GM12878 (cell line): ENCODE measurements around the gene ANKDD1B. TPM values are rescaled to one million over a fixed set of nuclear protein-coding genes. Genes with fewer than 3 reads are reported as not detected.

ENCODE experiments used
- ATAC-seq: fragments of 200-7000 bp; cut with Tn5 transposase; 3 replicates; pipeline ENCODE4 v1.9.1; 2020; ENCODE audit warnings: mild to moderate bottlenecking, moderate library complexity
- BruUV-seq: library from RNA; stranded (reverse); fragments of 400-500 nt; replicated peaks from 2 replicates; lab custom pipeline; 2021; lab: Mats Ljungman, UMichigan
- CTCF ChIA-PET: fragments of 300-600 bp; sonication (Branson Sonifier 250); formaldehyde crosslinking; extraction: SDS; loops from one replicate; lab custom pipeline; 2021; ENCODE audit warnings: inconsistent platforms; lab: Yijun Ruan, JAX
- POLR2A ChIA-PET: fragments of 350-600 bp; formaldehyde crosslinking; extraction: SDS; loops from one replicate; lab custom pipeline; 2021; ENCODE audit warnings: inconsistent platforms; lab: Charles Lee
- RAD21 ChIA-PET: fragments of 300-600 bp; sonication (Branson Sonifier 250); formaldehyde crosslinking; loops from one replicate; lab custom pipeline; 2023; ENCODE audit warnings: antibody characterized with exemption; ENCODE audit not compliant: unreplicated experiment; lab: Charles Lee
- SMC1A ChIA-PET: fragments of 300-600 bp; sonication (Branson Sonifier 250); formaldehyde crosslinking; loops from one replicate; lab custom pipeline; 2023; ENCODE audit not compliant: unreplicated experiment, uncharacterized antibody; lab: Charles Lee
- DNase-seq: peaks from one replicate; pipeline ENCODE4 v3.0.0-alpha.2; 2011; ENCODE audit warnings: low read depth, low spot score
- FAIRE-seq: peaks from 3 replicates; lab custom pipeline; 2011; peaks lifted over from hg19 to GRCh38; lab: Jason Lieb, UNC
- H2AFZ ChIP-seq: 2 replicates; pipeline ENCODE4 v1.6.0; 2011; ENCODE audit warnings: low read depth, low read length, control low read depth; ENCODE audit not compliant: control insufficient read depth
- H3K27ac ChIP-seq: 2 replicates; pipeline ENCODE4 v1.5.1; 2011; ENCODE audit warnings: control low read depth; ENCODE audit not compliant: control insufficient read depth, insufficient read depth
- H3K27me3 ChIP-seq, 2 experiments: replicated peaks in 1 of 2; 2 replicates each; pipeline versions ENCODE4 v1.6.0 to v1.6.1; 2011; ENCODE audit warnings: low read length in 1 of 2; ENCODE audit not compliant: control insufficient read depth in 2 of 2, insufficient read depth in 2 of 2
- H3K36me3 ChIP-seq, 2 experiments: 2 replicates each; pipeline ENCODE4 v1.5.1; 2011; ENCODE audit warnings: low read length in 1 of 2; ENCODE audit not compliant: control insufficient read depth in 2 of 2, insufficient read depth in 2 of 2
- H3K4me1 ChIP-seq: 2 replicates; pipeline ENCODE4 v1.6.1; 2011; ENCODE audit warnings: mild to moderate bottlenecking, low read length, moderate library complexity, mixed read lengths; ENCODE audit not compliant: control insufficient read depth, insufficient read depth
- H3K4me2 ChIP-seq: 2 replicates; pipeline ENCODE4 v1.6.0; 2011; ENCODE audit warnings: control low read depth; ENCODE audit not compliant: control insufficient read depth, insufficient read depth
- H3K4me3 ChIP-seq: fragments of 200-600 bp; sonication (generic); 2 replicates; pipeline ENCODE4 v1.5.1; 2016
- H3K79me2 ChIP-seq: 2 replicates; pipeline ENCODE4 v1.6.0; 2011; ENCODE audit warnings: low read length; ENCODE audit not compliant: control insufficient read depth, insufficient read depth
- H3K9ac ChIP-seq: 2 replicates; pipeline ENCODE4 v1.8.0; 2011; ENCODE audit warnings: low read length, control low read depth, mixed read lengths; ENCODE audit not compliant: control insufficient read depth, insufficient read depth
- H3K9me3 ChIP-seq: replicated peaks from 3 replicates; pipeline ENCODE4 v1.5.1; 2011; ENCODE audit warnings: mild to moderate bottlenecking, low read length; ENCODE audit not compliant: control insufficient read depth, insufficient read depth
- H4K20me1 ChIP-seq: 2 replicates; pipeline ENCODE4 v1.6.0; 2011; ENCODE audit not compliant: control insufficient read depth, insufficient read depth
- EED ChIP-seq: sonication (generic); IDR thresholded peaks from 2 replicates; pipeline ENCODE4 v1.6.1; 2016; ENCODE audit warnings: antibody characterized with exemption, low read depth
- WGBS: methylation state at CpG from one replicate; pipeline ENCODE4 v1.1.6; 2016; ENCODE audit warnings: low lambda C conversion rate; ENCODE audit not compliant: insufficient replicate concordance, insufficient coverage; ENCODE audit errors: missing lambda C conversion rate; 5-methylcytosine and 5-hydroxymethylcytosine counted together
- in situ Hi-C: fragments of 300-500 bp; cut with MboI; formaldehyde crosslinking; loops from 9 replicates; pipeline ENCODE4 v1.14.3; 2018; ENCODE audit warnings: mixed read lengths
- intact Hi-C: fragments of 100-400 bp; cut with micrococcal nuclease; formaldehyde crosslinking; loops from one replicate; pipeline ENCODE4 v1.14.2; 2022; ENCODE audit not compliant: unreplicated experiment
- polyA plus RNA-seq, 11 experiments: library from polyadenylated mRNA; depleted of rRNA in 4 of 11; unstranded in 6 of 11; stranded (reverse) in 5 of 11; fragments of >200 nt; fragmentation: Nextera tagmentation in 4 of 11; fragmentation: Illumina TruSeq in 1 of 11; extraction: Ambion mirVana in 4 of 11; extraction: Trizol in 1 of 11; gene quantifications; 1 replicate in 1 of 11; 2 replicates in 10 of 11; pipeline versions ENCODE4 v1.2.1 to v1.2.3, GENCODE V29; 2011 to 2016; ENCODE audit warnings: inconsistent platforms in 2 of 11, missing spikeins in 2 of 11, low read depth in 1 of 11
- total RNA-seq, 4 experiments: library from RNA; depleted of rRNA in 3 of 4; stranded (reverse); fragments of >200 nt in 3 of 4; fragmentation: Illumina TruSeq in 1 of 4; extraction: Trizol in 1 of 4; gene quantifications; 2 replicates each; pipeline versions ENCODE4 v1.2.1 to v1.2.3, GENCODE V29; 2013 to 2021
- TF ChIP-seq, protein P1 (sequence below): IDR thresholded peaks from 2 replicates; pipeline ENCODE4 v1.6.1; 2011; ENCODE audit warnings: borderline replicate concordance, low read depth, mild to moderate bottlenecking, moderate library complexity, low read length; ENCODE audit not compliant: insufficient read depth, poor library complexity, severe bottlenecking
- TF ChIP-seq, protein P2 (sequence below): fragments of 150-350 bp; IDR thresholded peaks from 2 replicates; pipeline ENCODE4 v1.6.1; 2014; ENCODE audit warnings: mild to moderate bottlenecking, low read depth, low read length

Gene ANKDD1B
- total and polyA plus RNA-seq, 10 of the 15 experiments (the other 5 are each of a cell fraction or from before 2014, with no cell fraction given): 0.34 to 2.4 (median 0.80) TPM

DNA sequence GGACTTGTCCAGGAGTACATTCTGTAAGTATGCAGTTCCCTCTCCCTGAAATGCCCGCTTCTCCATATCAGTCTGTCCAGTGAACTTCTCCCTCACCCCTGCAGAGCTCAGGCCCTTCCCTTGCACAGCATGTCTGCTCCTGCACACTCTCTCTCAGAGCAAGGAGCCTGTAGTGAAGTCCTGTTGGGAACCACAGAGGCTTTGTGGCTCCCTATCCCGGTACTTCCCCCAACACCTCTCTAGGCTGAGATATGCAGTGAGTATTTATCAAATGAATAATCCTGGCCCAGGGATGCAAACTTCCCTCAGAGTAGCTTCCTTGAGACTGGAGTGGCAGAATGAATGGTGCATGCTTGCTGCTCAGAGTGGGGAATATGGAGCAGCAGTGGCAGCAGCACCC lies 57.2 kb downstream of the ANKDD1B start:
- ChIA-PET SMC1A (interaction anchor here (0.9 to 2.8 kb wide), 20 partner anchors 8 to 432 kb away, joined by 3 to 35 read pairs (median 6); partner anchors contain the start of genes ANKRD31, HMGCR and POC5), RAD21 (interaction anchor here (0.7 to 2.6 kb wide), 18 partner anchors 8 to 914 kb away, joined by 3 to 22 read pairs (median 6); partner anchors contain the start of gene ANKRD31), CTCF (interaction anchor here (0.7 to 2.4 kb wide), 8 partner anchors 9 to 430 kb away, joined by 3 to 24 read pairs (median 4); no protein-coding TSS in a partner anchor), POLR2A (interaction anchor here (0.9 to 2.0 kb wide), 5 partner anchors 12 to 331 kb away, joined by 3 to 11 read pairs (median 4); partner anchors contain the start of gene HMGCR)
- Histone ChIP-seq H4K20me1 (no peaks in the 10 kb centered on the region), H2AFZ (peak overlapping the region; percentile 86), H3K27me3 (no peaks in the 10 kb centered on the region), H3K4me2 (peak overlapping the region; percentile 65), H3K36me3 (no peaks in the 10 kb centered on the region; a peak in 2 of 4 replicates), H3K4me3 (0 out of 2 replicates have a peak overlapping the region, but pooled peaks have one; percentile 49), H3K27ac (peak overlapping the region; percentile 63), H3K9me3 (no peaks in the 10 kb centered on the region), H3K4me1 (peaks cover 10% of the 10 kb centered on the region), H3K9ac (peak overlapping the region; percentile 68), H3K79me2 (no peaks in the 10 kb centered on the region)
- no peak for TF ChIP-seq EED
- TF ChIP-seq, protein P1, sequence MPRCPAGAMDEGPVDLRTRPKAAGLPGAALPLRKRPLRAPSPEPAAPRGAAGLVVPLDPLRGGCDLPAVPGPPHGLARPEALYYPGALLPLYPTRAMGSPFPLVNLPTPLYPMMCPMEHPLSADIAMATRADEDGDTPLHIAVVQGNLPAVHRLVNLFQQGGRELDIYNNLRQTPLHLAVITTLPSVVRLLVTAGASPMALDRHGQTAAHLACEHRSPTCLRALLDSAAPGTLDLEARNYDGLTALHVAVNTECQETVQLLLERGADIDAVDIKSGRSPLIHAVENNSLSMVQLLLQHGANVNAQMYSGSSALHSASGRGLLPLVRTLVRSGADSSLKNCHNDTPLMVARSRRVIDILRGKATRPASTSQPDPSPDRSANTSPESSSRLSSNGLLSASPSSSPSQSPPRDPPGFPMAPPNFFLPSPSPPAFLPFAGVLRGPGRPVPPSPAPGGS: no peak
- TF ChIP-seq, protein P2, sequence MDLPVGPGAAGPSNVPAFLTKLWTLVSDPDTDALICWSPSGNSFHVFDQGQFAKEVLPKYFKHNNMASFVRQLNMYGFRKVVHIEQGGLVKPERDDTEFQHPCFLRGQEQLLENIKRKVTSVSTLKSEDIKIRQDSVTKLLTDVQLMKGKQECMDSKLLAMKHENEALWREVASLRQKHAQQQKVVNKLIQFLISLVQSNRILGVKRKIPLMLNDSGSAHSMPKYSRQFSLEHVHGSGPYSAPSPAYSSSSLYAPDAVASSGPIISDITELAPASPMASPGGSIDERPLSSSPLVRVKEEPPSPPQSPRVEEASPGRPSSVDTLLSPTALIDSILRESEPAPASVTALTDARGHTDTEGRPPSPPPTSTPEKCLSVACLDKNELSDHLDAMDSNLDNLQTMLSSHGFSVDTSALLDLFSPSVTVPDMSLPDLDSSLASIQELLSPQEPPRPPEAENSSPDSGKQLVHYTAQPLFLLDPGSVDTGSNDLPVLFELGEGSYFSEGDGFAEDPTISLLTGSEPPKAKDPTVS: no peak
- 74% methylated on average over 2 of the region's 2 CpGs for WGBS
- peak; percentile 10 for ATAC-seq
- FAIRE-seq: no peak
- no peak for DNase-seq
- in situ Hi-C loops (loop anchor here (5.0 kb wide), 1 partner anchor 431 kb away; the partner anchor contains the start of gene ANKRD31), intact Hi-C loops (loop anchor here (5.0 to 10.0 kb wide), 2 partner anchors 156 to 254 kb away; partner anchors contain the start of genes CERT1 and POLK)
- no TSS peak for BruUV-seq
